ENCODE measurements around the gene LRRC37B.

The LRRC37B gene

GRCh38 chr17:32100971-32101631 is 93.9 kb downstream of the LRRC37B start:
- Mint-ChIP-seq H3K4me3 (no peak overlapping the region), H3K27ac (no peak overlapping the region), H3K9me3 (ENCODE audit: low read depth) (no peaks in the 10 kb centered on the region)

GRCh38 chr17:32102172-32102571 is 95.0 kb downstream of the LRRC37B start:
- Mint-ChIP-seq H3K27ac (no peak overlapping the region), H3K4me3 (no peak overlapping the region), H3K36me3 (peaks cover 2% of the 10 kb centered on the region), H3K9me3 (ENCODE audit: low read depth) (no peaks in the 10 kb centered on the region), H3K27me3 (no peaks in the 10 kb centered on the region), H3K4me1 (ENCODE audit: low read depth) (peaks cover 32% of the 10 kb centered on the region)

More at GRCh38 chr17:32100971-32101631, 93.9 kb downstream of the LRRC37B start:
- peaks cover 25% of the 10 kb centered on the region for H3K4me1 Mint-ChIP-seq (ENCODE audit: low read depth)
- peaks cover 2% of the 10 kb centered on the region for H3K36me3 Mint-ChIP-seq
- no peaks in the 10 kb centered on the region for H3K27me3 Mint-ChIP-seq

GRCh38 chr17:32102646-32103186 is 95.5 kb downstream of the LRRC37B start:
- no peak overlapping the region for H3K27ac Mint-ChIP-seq
- peaks cover 2% of the 10 kb centered on the region for H3K36me3 Mint-ChIP-seq
- H3K4me3 Mint-ChIP-seq, result no peak overlapping the region
- H3K27me3 Mint-ChIP-seq, result no peaks in the 10 kb centered on the region
- H3K9me3 Mint-ChIP-seq (ENCODE audit: low read depth), result no peaks in the 10 kb centered on the region
- H3K4me1 Mint-ChIP-seq (ENCODE audit: low read depth), result peaks cover 37% of the 10 kb centered on the region
